Activated effector memory CD4-positive, alpha-beta T cell treated with Interleukin-2 at 50 U/mL for 16 hours (primary cell): ENCODE measurements around the gene GNPAT.

ENCODE experiments used
- DNase-seq: peaks from one replicate; pipeline ENCODE4 v3.0.0-alpha.2; 2020

The GNPAT gene

DNA sequence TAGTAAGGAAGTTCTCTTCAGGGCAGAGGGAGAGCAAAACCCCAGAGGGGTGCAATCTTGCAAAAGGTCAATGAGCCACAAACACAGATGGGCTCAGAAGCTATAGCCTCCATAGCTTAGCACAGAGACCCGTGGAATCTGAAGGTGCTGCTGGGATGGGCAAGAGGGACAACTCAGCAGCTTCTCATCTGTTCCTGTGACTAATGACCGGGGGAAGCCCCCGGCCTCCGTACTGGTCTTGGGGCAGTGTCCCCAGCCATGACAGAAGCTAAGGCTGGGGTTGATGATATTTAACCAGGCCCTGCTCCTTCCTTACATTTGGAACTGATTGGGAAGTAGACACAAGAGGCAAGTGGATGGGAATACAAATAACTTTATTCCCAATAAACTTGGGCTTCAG, 77.6 kb downstream of the GNPAT start:
- DNase-seq, result no peak

- DNase-seq, result no peak
Measured at GRCh38 chr1:231319080-231319479, 78.1 kb downstream of the GNPAT start.

DNA sequence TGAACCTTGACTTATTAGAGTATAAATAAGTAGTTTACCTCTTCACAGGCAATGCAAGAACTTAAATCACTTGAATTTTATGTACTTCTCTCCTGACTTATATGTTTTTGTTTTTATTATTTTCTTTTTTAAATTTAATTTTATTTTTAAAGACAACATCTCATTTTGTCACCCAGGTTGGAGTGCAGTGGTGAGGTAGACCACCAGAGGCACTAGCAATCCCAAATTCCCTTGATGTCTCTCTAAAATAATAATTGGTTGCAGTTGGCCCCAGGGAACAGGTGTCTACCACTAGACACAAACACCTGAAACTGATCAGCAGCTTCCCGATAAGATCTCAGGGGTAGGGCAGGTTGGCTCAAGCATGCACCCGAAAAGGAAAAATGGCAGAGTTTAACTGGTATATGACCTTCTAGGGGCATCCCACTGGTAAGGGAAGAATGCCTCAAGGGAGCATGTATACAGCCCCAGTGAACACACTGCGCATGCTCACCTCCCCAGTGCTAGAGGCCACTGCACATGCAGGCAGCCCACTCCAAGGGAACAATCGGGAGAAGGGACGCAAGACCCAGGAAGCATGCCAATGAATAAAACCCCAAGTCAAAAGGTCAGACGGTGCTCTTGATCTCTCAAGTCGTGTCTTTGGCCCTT, 82.0 kb downstream of the GNPAT start:
- DNase-seq, result no peak

GRCh38 chr1:231324660-231325059, 83.6 kb downstream of the GNPAT start:
- DNase-seq, result no peak

DNA sequence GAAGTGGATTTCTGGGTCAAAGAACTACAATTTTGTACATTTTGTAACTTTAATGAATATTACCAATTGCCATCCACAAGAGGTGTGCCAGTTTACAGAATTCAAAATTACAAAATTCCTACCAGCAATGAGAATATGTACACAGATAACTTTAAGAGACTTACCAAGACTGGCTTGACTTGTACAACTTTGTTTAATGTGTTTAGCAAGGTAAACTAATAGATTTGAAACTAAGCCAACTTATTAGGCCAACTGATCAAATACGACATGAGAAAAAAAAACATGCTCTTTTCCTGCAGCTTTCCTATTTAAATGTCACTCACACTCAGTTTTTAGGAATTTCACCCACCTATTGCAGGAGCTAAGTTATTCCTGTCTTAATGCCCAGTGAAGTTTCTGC, 85.2 kb downstream of the GNPAT start:
- no peak for DNase-seq
